ENCODE results near the gene RALGAPA2.

RALGAPA2 gene

GRCh38 chr20:20412750-20413149 is 299.7 kb downstream of the RALGAPA2 start:
- TF ChIP-seq POU6F1 (CRISPR knock-in tag; IDR thresholded peaks at IDR 0.05; ENCODE audit: borderline replicate concordance, low read depth) (no peak), CSRNP3 (CRISPR knock-in tag; IDR thresholded peaks at IDR 0.05) (no peak), RARB (CRISPR knock-in tag; IDR thresholded peaks at IDR 0.05) (no peak), SNAI2 (CRISPR knock-in tag; IDR thresholded peaks at IDR 0.05) (no peak), ISL1 (CRISPR knock-in tag; IDR thresholded peaks at IDR 0.05) (no peak), ZFP30 (CRISPR knock-in tag; IDR thresholded peaks at IDR 0.05) (no peak), ZFP3 (CRISPR knock-in tag; IDR thresholded peaks at IDR 0.05) (no peak), TSHZ2 (CRISPR knock-in tag; IDR thresholded peaks at IDR 0.05) (no peak), ZNF70 (CRISPR knock-in tag; IDR thresholded peaks at IDR 0.05) (no peak), ARNTL (CRISPR knock-in tag; IDR thresholded peaks at IDR 0.05; ENCODE audit: borderline replicate concordance, low read depth) (no peak)
- no peak for ATAC-seq

- no peak for TF ChIP-seq ISL1 (CRISPR knock-in tag; IDR thresholded peaks at IDR 0.05)
- no peak for TF ChIP-seq ZNF70 (CRISPR knock-in tag; IDR thresholded peaks at IDR 0.05)
- no peak for TF ChIP-seq RARB (CRISPR knock-in tag; IDR thresholded peaks at IDR 0.05)
- TF ChIP-seq ESRRG (CRISPR knock-in tag; IDR thresholded peaks at IDR 0.05) = no peak
- TF ChIP-seq PATZ1 (CRISPR knock-in tag; IDR thresholded peaks at IDR 0.05; ENCODE audit: borderline replicate concordance) = no peak
- ATAC-seq = no peak
Observed at GRCh38 chr20:20411836-20412235, 300.6 kb downstream of the RALGAPA2 start.

- TF ChIP-seq POU6F1 (CRISPR knock-in tag; IDR thresholded peaks at IDR 0.05; ENCODE audit: borderline replicate concordance, low read depth) = no peak
- no peak for TF ChIP-seq PPARA (CRISPR knock-in tag; IDR thresholded peaks at IDR 0.05; ENCODE audit: borderline replicate concordance)
- TF ChIP-seq CSRNP3 (CRISPR knock-in tag; IDR thresholded peaks at IDR 0.05) = no peak
- no peak for TF ChIP-seq ZFP30 (CRISPR knock-in tag; IDR thresholded peaks at IDR 0.05)
- no peak for ATAC-seq
Observed at GRCh38 chr20:20411402-20411801, 301.0 kb downstream of the RALGAPA2 start.

GRCh38 chr20:20410678-20411077 is 301.8 kb downstream of the RALGAPA2 start:
- no peak for ATAC-seq
- TF ChIP-seq OSR1 (CRISPR knock-in tag; IDR thresholded peaks at IDR 0.05) (no peak), ESRRG (CRISPR knock-in tag; IDR thresholded peaks at IDR 0.05) (no peak), GLIS3 (CRISPR knock-in tag; IDR thresholded peaks at IDR 0.05) (no peak), CSRNP3 (CRISPR knock-in tag; IDR thresholded peaks at IDR 0.05) (no peak), CREB5 (CRISPR knock-in tag; IDR thresholded peaks at IDR 0.05; ENCODE audit: low read depth) (no peak), BACH2 (CRISPR knock-in tag; IDR thresholded peaks at IDR 0.05; ENCODE audit: borderline replicate concordance) (no peak), TSHZ2 (CRISPR knock-in tag; IDR thresholded peaks at IDR 0.05) (no peak), ZNF565 (CRISPR knock-in tag; conservative IDR thresholded peaks at IDR 0.05; ENCODE audit: low read depth) (no peak), ZFP3 (CRISPR knock-in tag; IDR thresholded peaks at IDR 0.05) (no peak), ISL1 (CRISPR knock-in tag; IDR thresholded peaks at IDR 0.05) (no peak)
